T-helper 2 cell (primary cell): ENCODE results near the gene TRIM45.
"Not testable (repeated sequence)": the region's sequence is repeated elsewhere in the genome, so short reads cannot be mapped to it uniquely, and the experiment has no call there.

ENCODE experiments used
- DNase-seq, 5 experiments: peaks; one replicate each; pipeline versions ENCODE4 v3.0.0 to v3.0.0-alpha.2; 2012 to 2022
- total RNA-seq, 2 donors: gene quantifications; one replicate each; lab custom pipeline; 2026; lab: John Stamatoyannopoulos, UW

TRIM45 gene, protein sequence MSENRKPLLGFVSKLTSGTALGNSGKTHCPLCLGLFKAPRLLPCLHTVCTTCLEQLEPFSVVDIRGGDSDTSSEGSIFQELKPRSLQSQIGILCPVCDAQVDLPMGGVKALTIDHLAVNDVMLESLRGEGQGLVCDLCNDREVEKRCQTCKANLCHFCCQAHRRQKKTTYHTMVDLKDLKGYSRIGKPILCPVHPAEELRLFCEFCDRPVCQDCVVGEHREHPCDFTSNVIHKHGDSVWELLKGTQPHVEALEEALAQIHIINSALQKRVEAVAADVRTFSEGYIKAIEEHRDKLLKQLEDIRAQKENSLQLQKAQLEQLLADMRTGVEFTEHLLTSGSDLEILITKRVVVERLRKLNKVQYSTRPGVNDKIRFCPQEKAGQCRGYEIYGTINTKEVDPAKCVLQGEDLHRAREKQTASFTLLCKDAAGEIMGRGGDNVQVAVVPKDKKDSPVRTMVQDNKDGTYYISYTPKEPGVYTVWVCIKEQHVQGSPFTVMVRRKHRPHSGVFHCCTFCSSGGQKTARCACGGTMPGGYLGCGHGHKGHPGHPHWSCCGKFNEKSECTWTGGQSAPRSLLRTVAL
- 1.2 to 3.4 reads per million in 2 donors for total RNA-seq

DNA sequence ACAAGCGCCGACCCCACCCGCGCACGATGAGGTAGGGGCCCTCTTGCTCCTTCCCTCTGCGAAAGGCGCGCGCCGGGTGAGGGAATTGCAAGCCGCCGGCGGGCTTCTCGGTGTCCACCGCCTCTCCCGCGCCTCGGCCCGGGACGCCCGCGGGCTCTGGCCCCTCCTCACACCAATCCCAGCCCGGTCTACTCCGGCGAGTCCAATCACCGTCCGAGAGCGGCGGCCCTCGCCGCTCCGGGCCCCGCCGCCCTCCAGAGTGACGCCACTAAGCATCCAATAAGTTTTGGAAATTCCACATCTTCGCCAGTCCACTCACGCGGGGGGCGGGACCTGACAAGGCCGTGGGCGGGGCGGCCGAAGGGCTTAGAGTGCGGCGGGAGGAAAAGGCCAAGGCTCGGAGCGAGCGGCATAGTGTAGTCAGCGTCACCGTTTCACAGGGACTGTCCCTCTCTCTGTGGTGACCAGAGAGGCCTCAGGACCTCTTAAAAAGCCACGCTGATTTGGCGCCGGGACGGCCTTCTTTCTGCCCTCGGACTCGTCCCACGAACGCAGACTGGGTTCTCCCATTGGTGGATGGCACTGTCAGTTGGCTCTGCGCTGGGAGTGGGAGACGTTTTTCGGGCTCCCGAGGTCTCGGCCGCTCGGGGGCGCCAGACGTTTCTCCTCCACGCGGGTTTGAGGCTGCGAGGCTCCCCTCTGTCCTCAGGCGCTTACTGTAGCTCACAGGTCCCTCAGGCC is at the start of gene TRIM45:
TSS of gene TRIM45 (minus strand) at position 161 of the 741 bp plus-strand sequence. CDS start 548 bp downstream, outside the sequence.
- DNase-seq: peak; percentile 54 to 90 (median 70)

DNA sequence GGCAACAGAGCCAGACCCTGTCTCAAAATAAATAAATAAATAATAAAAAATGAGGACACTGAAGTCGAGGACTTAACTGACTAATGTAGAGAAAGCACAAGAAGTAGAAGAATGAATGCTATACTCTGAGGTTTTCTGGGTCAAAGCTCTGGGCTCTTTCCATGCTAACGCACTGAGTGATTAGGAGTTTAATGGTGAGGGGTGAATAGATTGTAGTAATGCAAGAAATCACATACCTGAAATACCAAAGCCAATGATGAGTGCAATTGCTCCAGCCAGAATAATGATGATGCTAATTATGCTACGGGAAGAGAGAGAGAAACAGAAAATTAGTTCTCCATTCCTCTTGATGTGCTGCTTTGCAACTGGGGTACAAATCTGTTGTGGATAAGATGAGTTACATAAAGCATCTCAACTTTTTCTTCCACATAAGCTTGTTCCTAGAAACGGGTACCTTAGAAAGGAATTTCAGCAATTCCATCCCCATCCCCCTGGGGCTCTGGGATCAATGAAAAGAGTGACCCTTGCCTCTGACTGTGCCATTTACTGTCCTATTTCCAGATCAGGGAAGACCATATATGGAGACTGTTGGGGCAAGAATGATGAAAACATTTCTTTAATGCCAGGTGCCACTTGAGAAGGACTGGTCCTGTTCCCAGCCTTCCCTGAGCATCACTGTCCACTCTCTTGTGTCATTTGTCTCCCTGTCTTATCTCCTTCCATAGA is 48.5 kb upstream of the TRIM45 start:
- no peak for DNase-seq

DNA sequence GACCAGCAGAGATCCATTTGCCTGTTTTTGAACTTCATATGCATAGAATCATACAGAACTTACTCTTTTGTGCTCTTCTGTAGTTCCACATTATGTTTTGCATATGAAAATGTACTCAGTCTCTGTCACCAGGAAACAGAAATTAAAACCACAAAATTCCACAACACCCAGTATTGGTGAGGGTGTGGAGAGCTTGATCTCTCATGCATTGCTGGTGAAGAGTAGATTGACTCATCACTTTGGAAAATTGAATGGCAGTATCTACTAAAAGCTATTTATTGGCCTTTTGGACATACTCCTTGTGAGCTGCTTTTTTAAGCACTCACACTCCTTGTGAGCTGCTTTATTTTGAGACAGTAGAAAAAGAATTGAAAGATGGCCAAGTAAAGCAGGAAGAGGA is 45.9 kb upstream of the TRIM45 start:
- DNase-seq: no peak

DNA sequence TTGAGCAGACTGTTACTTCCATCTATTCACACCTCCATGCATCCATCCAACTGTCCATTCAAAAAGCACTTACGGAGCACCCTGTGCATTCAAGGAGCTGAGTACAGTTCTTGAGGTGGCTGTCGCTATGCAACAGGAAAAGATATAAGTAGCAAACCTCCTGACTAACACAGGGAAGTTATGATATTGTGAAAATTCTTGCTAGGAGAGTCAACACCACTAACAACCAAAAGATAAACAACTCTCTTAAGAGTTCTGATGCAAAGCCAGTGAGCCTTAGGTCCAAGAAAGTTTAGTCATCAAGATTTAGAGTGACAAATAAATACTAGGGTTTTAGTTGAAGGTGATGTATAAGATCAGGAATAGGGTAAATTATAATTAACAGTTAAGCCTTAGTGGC is 44.5 kb upstream of the TRIM45 start:
- DNase-seq: no peak

DNA sequence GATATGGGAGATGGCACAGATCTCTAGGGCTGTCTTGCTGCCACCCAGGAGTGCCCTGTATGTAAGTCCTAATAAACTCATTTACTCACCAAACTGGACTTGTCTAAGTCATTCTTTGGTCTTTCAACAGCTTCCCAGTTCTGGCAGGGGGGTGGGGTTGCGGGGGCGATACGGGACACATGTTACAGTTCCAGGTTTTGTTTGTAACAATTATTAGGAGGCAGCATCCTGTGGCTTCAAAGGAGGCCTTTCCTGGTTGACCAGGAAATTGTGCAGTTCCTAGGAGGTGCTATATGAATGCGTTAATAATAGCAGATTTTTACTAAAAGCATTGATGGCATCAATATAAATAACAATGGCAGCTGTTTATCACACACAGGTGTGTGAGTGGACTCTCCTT is 42.7 kb upstream of the TRIM45 start:
- DNase-seq: no peak

DNA sequence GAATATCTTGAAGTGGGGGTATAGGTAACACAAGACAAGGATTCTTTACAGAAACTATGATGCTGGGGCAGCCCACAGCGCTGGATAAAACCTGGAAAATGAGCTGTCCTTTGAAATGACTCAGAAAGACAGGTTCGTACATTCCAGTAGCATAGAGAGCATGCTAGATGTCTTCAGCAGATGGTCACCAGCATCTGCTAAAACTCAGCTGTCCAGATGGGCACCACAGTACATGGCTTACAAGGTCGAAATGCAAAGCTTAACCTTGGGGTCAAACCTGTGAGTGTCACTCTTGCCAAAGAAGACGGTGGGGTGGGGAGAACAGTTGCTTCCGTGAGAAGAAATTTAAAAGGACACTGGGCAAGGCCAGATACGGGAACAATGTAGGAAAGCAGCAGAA is 41.3 kb upstream of the TRIM45 start:
- DNase-seq: no peak

DNA sequence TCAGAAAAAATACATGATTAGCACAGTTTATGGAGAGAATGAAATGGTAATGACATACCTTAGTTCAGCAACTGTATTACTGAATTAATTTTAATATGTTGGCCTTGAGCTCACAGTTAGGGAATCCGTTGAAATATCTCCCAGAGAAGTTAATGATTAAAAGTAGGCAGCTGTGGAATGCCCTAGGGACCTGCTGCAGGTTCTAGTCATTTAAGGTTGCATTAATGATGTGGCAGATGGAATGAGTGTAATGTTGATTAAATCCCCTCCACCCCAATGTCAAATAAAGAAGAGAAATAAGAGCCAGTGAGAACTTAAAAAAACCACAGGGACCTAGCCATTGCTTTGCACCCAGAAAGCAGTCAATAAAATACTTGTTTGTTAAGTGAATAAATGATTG is 40.3 kb upstream of the TRIM45 start:
- DNase-seq: no peak

DNA sequence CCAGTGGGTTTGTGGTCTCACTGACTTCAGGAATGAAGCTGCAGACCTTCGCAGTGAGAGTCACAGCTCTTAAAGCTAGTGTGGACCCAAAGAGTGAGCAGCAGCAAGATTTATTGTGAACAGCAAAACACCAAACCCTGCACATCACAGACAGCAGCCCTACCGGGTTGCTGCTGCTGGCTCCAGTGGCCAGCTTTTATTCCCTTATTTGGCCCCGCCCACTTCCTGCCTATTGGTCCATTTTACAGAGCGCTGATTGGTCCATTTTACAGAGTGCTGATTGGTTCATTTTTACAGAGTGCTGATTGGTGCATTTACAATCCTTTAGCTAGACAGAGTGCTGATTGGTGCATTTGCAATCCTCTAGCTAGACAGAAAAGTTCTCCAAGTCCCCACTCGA is 29.8 kb upstream of the TRIM45 start:
- DNase-seq: not testable (repeated sequence)

DNA sequence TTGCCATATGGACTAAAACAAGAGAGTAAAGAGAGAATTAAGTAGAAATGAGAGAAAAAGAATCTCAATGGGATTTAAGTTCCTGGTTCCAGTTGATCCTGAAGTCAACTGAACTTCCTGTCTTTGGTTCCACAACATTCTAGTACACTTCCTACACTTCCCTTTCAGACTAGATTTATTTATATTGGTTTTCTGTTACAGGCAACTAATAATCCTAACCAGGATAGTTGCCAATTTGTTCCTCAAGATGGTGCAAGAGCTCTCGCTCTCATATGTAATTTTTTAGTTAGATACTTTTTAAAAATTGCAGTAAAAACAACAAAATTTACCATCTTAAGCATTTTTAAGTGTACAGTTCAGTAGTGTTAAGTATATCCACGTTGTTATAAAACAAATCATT is 28.8 kb upstream of the TRIM45 start:
- DNase-seq: no peak

DNA sequence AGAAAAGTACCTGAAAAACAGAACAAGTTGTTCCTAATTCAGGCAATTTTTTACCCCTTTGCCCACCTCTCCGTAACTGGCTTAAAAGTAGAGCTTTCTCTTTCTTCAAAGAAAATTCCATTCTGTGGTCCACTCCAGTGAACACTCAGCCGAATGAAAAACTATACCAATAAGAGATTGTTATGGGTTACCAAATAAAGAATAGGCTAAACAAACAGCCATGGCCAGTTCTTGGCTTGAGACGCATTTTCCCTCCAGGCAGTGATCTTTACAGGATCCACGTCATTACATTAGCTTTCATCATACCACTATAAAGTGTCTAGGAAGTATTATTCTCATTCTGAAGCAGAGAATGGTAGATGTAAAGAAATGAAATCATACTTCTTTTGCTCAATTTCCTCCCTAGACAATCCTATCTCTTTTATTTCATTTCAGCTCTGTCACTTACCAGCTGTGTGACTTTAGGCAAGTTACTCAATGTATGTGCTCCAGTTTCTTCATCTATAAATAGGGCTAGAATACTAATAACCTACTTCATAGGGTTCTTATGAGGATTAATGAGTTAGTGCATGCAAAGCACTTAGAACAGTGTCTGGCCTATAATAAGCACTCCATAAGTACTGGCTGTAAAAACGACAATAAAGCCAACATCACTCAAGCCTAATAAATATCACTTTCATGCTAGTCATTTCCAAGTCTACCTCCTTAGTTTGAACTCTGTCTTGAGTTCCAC is 26.5 kb upstream of the TRIM45 start:
- no peak for DNase-seq

DNA sequence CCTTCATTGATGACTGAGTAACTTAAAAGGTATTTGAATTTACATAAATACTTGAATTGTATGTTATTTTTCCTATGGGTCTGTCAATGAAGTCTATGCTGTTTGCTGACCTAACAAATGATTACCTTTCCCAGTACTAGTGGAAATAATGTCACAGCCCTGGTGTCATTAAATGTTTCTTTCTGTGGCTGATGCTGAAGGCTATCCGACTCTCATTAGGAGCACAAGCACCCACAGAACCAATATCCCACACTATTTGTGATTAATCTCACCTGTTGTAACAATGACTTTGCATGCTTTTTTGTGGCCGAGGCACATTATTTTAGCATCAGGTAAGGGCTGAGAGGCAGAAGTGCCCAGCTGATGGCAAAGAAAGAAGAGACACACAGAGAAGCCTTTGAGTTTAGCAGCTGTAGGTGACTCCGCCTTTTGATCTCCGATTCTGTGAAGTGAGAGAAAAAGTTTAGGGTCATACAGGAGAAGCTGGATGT is 25.8 kb upstream of the TRIM45 start:
- no peak for DNase-seq

DNA sequence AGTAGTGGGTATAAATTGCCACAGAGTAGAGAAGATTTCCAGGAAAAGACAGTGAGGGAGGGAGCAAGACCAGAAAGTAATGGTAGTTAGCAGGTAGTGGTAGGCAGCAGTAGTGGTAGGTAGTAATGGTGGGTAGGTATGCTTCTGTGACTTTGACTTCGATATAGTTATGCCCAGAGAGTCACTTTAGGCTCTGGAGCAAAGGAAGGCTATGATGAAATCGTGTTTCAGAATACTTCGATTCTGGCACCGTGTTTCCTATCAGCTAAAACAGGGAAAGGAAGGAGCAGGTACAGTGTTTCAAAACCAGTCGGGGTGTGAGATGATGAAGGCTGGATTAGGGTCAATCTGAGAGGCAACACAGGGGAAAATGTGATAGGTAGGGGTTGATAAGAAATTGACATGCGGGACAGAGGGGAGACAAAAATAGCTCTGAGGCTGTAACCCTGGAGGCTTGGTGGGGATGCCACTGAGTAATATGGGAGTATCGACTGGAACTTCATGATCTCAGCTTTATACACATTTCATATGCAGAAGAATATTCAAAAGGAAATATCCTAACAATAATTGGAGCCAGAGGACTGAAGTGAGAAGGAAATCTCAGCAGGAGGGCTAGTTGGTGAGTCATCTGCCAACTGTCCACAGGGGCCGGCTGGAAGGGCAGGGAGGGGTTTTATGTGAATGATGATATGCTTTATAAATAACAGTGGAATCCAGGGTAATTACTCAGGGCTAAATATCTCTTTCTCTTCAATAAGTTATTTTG is 25.2 kb upstream of the TRIM45 start:
- DNase-seq: no peak

DNA sequence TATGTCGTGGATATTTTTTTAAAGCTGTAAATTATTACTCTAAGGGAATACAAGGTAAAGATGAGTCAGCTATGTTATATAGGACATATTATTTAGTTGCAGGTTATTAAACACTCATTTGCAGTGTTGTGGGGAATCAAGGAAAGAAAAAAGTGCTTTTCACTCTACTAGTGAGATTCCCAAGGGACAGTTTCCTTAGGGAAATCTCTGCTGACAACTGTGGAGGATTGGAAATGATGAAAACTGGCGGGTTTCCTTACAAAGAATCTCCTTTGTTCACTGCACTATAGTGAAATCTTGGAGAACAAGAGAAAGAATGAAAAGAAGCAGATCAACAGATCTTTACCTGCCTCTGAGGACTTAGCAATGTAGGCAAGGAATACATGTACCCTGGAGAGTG is 24.5 kb upstream of the TRIM45 start:
- no peak for DNase-seq

DNA sequence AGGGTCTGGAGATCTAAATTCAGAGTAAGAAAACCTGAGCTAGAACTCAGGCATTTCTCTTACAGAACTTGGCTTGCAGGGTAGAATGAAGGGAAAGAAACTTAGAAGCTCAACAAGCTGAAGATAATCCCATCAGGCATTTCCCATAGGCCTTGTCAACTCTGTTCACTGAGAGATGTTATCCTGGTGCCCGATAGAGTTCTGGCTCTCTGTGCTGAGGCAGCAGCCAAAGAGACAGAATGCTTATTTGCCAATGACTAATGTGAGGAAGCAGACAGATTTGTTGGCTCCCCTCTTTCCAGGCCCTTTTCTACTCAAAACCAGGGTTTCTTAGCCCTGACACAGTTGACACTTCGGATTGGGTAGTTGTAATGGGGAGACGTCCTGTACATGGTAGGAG is 22.3 kb upstream of the TRIM45 start:
- DNase-seq: no peak

DNA sequence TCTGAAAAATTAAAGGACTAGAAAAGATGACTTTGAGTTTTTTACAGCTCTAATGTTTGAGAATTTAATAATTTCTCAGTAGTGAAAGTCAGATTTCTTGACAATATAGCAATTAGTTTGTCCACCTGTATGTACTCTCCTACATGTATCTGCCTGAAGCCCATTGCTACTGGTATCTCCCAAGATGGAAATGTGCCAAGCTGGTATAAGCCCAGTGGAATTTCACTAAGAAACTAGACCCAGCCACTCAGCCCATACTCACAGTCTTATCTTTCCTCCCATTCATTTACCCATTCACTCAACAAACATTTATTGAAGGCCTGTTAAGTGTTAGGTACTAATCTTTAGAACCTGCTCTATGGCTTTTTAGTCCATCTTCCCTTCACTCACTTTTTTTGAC is 21.6 kb upstream of the TRIM45 start:
- no peak for DNase-seq

DNA sequence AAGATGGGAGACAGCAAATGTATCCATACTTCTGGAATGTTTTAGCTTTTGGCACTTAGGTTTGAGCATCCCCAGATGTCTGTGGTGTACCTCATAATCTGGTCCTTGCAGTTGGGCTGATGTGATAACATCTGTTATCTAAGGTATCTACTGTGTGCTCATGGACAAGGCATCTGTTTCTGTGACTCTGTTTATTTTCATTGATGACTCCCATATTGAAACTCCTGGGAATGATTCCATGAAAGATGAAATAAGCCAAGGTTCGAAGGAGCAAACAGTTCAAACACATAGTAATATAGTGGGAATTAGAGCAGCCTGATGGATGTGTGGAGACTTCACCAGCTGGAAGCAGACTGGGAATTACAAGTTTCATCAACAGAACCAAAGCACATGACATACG is 20.7 kb upstream of the TRIM45 start:
- no peak for DNase-seq

DNA sequence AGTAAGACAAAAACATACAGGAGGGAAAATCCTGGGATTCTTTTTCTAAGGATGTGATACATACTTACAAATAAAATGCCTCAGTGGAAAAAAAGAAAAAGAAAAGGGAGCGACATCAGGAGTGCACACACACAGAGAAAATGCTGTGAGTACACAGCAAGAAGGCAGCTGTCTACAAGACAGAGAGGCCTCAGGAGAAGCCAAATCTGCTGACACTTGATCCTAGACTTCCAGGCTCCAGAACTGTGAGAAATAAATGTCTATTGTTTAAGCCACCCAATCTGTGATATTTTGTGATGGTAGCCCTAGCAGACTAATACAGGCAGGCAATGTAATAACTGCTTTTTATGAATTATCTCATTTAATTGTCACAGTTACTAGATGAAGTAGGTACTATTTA is 17.0 kb upstream of the TRIM45 start:
- no peak for DNase-seq

DNA sequence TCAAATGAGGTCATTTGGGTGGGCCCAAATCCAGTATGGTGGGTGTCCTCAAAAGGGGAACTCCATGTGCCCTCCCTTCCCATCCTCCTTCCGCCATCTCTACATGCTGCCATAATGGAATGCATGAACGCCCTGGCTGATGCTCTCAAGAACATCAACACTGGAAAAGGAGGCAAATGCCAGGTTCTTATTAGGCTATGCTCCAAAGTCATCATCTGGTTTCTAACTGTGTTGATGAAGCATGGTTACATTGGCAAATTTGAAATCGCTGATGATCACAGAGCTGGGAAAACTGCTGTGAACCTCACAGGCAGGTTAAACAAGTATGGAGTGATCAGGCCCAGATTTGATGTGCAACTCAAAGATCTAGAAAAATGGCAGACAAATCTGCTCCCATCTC is 16.6 kb upstream of the TRIM45 start:
- no peak for DNase-seq

DNA sequence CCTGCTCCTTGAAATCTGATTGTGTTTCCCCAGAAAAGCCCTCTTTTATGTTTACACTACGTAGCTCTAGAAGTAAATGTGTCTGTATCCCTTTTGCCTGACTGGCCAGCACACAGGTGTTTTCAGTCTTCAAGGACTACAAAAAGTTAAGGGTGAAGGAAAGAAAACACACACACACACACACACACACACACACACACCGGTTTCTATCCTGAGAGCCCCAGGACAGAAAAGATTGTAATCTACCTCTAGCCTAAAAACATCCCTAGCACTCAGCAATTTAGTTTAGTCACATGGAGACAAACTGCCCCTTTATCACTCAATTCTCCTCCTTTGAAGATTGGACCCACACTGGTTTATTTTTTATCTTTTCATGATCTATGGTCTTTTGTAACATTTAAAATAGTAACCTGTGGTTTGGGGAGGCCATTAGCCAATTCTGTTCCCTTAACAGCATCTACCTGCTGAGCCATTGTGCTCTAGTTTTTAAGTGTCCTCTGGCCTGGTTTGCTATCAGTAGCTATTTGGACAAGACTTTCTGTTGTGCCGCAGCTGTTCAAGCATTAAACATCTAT is 15.8 kb upstream of the TRIM45 start:
- no peak for DNase-seq

DNA sequence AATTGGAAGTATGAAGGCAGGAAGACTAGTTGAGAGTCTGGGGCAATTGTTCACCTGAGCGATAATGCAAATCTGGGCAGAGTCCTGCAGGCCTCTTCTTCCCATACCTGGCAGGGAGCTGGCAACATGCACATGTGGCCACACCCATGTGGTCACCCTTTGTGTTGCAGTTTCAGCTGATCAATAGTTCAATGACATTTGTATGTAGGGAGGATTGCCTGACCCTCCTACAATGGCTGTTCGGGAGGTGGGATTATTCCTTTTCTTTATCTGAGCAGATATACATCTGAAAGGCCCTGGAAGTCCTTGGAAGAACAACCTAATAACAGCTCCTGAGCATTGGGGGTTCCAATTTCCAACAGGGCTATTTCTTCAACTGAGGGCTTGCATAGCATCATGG is 15.2 kb upstream of the TRIM45 start:
- no peak for DNase-seq

DNA sequence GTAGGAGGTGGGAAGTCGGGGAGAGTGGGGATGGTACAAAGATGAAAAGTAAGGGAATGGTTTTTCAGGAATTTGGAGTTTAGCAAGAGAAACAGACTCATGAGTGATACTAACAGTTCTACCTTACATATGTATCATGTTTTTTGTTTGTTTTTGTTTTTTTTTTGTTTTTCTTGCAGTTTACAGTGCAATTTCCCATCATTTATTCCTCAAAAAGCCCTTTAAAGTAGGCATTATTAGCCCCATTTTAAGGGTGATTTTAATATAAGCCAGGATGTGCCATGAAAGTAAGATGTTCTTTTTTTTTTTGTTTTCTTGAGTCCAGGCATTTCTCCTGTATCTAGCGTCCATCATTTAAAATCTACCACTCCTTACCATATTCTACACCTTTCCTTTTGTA is 13.8 kb upstream of the TRIM45 start:
- DNase-seq: no peak
